GM18511 (cell line): ENCODE data around the gene TRNP1.
"Not testable (repeated sequence)": the region's sequence is repeated elsewhere in the genome, so short reads cannot be mapped to it uniquely, and the experiment has no call there.

Source experiments
- ATAC-seq: cut with Tn5 transposase; IDR thresholded peaks from one replicate; pipeline ENCODE4 v1.9.1; 2021; ENCODE audit warnings: mild to moderate bottlenecking, moderate library complexity; ENCODE audit not compliant: unreplicated experiment

The TRNP1 gene

DNA sequence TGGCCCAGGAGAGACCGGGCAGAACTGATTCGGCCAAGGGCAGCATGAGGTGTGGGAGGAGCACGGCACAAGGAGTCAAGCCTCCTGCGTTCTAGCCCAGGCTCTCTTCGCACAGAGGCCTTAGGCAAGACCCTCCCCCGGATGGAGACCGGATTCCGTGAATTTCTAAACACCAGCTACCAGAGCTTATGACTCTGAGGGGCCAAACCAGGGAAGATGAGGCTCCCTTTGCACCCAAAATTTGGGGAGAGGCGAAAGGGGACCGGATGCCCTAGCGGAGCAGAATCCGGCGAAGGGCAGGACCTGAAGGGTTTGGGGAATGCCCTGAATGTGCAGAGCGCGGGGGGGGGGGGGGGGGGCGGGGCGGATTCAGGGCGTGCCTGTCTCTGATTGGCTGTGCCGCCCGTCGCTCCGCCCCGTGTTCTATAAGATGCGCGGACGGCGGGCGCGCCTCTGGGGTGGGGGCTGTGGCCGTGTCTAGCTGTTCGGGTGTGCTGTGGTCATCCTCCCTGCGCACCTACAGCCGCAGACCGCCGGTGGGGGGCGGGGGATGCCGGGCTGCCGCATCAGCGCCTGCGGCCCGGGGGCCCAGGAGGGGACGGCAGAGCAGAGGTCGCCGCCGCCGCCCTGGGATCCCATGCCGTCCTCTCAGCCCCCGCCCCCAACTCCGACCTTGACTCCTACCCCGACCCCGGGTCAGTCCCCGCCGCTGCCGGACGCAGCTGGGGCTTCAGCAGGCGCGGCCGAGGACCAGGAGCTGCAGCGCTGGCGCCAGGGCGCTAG is at the start of gene TRNP1:
Gene TRNP1, plus strand, starts transcription at position 456 of the 783 bp plus-strand sequence. Its CDS starts 95 bp downstream, at position 551.
- no peak for ATAC-seq

DNA sequence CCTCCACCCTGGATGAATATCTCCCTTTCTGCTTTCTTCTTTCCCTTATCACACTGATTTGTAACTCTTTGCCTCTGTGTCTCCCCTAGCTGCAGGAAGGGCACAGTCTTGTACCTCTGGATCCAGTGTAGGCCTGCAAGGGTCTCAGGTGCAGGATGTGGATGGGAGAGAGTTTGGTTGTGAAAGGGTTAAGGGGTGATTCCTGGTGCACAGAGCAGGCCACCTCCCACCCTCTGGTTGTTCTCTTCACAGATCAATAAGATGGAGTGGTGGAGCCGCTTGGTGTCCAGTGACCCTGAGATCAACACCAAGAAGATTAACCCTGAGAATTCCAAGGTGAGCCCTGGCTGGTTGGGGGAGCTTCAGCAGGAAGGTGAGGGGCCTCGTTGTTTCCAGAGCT is 48.4 kb upstream of the TRNP1 start:
- ATAC-seq, result no peak

DNA sequence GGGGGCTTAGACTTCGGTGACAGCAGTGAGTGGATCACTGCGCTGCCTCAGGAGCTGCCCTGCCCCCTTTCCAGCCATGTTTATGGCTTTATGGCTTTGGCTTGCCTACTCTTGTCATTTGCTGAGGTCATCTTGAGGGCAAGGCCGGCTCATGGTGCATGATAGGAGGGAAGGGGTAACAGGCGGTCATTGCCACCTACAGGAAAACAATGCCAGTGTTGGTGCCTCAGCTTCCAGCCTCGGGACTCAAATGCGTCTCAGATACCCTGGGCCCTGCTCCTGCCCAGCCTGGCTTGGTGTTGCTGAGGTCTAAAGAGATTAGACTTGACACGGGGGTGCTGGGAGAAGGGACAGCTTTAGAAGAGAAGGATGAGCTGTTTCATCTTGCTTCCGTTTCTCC is 47.8 kb upstream of the TRNP1 start:
- no peak for ATAC-seq

GRCh38 chr1:26946270-26946669 is 47.2 kb upstream of the TRNP1 start:
- ATAC-seq, result no peak

DNA sequence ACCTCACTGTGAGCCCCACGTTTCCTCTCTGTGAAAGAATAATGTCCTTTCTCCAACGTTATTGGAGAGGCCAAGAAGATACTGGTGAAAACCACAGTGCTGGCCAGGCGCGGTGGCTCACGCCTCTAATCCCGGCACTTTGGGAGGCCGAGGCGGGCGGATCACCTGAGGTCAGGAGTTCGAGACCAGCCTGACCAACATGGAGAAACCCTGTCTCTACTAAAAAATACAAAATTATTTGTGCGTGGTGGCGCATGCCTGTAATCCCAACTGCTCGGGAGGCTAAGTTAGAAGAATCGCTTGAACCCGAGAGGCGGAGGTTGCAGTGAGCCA is 44.8 kb upstream of the TRNP1 start:
- not testable (repeated sequence) for ATAC-seq

GRCh38 chr1:26949266-26949925 is 44.1 kb upstream of the TRNP1 start:
- no peak for ATAC-seq

DNA sequence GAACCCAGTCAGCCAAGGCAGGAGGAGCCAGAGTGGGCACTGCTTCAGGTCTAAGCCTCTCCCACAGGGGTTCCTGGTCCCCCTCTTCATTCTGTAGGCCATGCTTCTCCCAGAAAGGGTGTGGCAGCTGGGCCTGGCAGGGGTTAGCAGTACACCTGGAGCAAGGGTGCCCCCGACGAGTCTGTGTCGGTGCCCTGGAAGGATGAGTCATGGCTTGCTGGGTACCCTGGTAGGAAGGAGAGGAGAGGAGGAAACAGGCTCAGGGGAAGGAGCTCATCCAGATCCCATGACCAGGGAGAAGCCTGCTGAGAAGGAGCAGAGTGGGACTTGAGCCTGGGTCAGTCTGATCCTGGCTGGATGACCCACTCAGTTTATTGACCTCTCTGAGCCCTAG is 43.6 kb upstream of the TRNP1 start:
- ATAC-seq, result no peak

GRCh38 chr1:26950602-26951001 is 42.9 kb upstream of the TRNP1 start:
- no peak for ATAC-seq

- no peak for ATAC-seq
These were observed 42.3 kb upstream of the TRNP1 start for GRCh38 chr1:26951216-26951615.

GRCh38 chr1:26951821-26952497 is 41.5 kb upstream of the TRNP1 start:
- ATAC-seq, result no peak

GRCh38 chr1:26953374-26953773 is 40.1 kb upstream of the TRNP1 start:
- ATAC-seq, result no peak

GRCh38 chr1:26956321-26956720 is 37.2 kb upstream of the TRNP1 start:
- no peak for ATAC-seq

DNA sequence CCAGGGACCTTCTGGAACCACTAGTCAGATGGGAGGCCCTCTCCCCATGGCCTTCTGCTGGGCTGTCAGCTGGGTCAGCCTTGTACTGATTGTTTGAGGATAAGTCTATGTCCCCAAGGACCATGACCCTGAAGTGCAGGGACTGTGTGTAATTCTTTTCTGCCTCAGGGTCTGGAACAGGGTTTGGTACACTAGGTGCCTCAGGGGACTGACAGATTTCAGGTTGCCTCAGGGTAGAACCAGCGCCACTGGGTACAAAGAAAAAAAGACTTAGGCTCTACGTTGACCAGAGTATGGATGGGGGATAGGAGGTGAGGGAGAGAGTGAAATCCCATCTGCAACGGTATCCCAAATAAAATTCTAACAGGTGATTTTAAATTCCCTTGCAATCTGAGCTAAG is 36.2 kb upstream of the TRNP1 start:
- no peak for ATAC-seq

DNA sequence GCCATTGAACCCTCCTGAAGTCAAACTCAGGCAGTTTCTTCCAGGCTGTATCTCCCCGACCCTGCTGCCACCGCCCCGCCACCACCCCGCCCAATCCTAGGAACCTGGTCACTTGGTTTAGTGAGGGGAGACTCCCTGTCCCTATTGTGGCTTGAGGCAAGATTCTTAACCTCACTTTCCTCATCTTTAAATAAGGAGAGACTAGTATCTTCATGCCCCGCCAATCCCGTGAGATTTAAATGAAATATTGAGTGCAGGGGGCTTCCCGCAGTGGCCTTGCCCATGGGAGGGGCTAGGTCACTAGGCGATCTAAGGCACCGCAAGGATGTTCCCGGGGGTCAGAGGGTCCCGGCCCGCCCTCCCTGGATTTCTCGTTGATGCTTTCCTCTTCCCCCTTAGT is 34.2 kb upstream of the TRNP1 start:
- ATAC-seq, result no peak

- no peak for ATAC-seq
These were observed 33.5 kb upstream of the TRNP1 start, which contains the start of gene KDF1 for GRCh38 chr1:26959722-26960624. TSS of gene KDF1 (minus strand) at chr1:26960468. CDS start at chr1:26952380, 8,088 bp downstream.

GRCh38 chr1:26960625-26960966 is 32.9 kb upstream of the TRNP1 start:
- ATAC-seq, result no peak

DNA sequence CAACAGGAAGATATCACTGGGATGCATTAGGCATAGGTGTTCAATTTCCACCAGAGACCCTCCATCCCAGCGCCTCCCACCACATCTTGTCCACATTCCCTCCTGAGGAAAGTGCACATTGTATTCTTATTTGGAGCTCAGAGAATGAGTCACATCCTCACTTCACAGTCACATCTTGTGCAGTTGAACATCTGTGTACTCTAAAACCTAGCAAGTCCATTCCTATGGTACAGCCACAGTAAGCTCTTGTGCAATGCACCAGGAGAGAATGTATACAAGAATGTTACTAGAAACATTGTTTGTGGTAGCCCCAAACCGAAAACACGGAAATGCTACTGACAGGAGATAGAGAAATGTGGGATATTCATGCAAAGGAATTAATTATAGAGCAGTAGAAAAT is 31.7 kb upstream of the TRNP1 start:
- no peak for ATAC-seq

- ATAC-seq, result no peak
These were observed 28.3 kb upstream of the TRNP1 start for GRCh38 chr1:26965213-26965612.

- no peak for ATAC-seq
These were observed 27.9 kb upstream of the TRNP1 start for GRCh38 chr1:26965628-26966027.

DNA sequence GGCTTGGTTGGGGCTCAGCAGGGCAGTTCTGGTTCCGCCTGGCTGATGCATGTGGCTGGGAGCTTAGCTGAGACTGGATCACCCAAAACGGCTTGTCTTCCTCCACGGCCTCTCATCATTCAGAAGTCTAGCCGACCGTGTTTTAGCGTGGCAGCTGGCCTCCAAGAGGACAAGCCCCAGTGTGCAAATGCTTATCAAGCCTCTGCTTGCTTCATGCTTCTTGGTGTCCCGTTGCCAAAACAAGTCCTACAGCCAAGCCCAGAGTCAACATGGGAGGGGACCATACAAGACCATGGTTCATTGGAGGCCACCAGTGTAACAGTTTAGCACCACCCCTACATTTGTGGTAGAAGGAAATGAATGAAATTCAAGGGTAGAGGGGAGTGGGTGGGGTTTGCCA is 22.7 kb upstream of the TRNP1 start:
- ATAC-seq, result no peak

- no peak for ATAC-seq
These were observed 21.9 kb upstream of the TRNP1 start for GRCh38 chr1:26971590-26971989.
